Smooth muscle cell of the brain vasculature (primary cell): ENCODE measurements around the gene GPR62.
A peak's percentile ranks its signal among the peaks of the same experiment; 100 is the strongest.
"Not testable (repeated sequence)": the region's sequence is repeated elsewhere in the genome, so short reads cannot be mapped to it uniquely, and the experiment has no call there.

Experiments
- DNase-seq: peaks from one replicate; pipeline ENCODE4 v3.0.0-alpha.2; 2012; ENCODE audit warnings: low read depth, low spot score

The GPR62 gene

DNA sequence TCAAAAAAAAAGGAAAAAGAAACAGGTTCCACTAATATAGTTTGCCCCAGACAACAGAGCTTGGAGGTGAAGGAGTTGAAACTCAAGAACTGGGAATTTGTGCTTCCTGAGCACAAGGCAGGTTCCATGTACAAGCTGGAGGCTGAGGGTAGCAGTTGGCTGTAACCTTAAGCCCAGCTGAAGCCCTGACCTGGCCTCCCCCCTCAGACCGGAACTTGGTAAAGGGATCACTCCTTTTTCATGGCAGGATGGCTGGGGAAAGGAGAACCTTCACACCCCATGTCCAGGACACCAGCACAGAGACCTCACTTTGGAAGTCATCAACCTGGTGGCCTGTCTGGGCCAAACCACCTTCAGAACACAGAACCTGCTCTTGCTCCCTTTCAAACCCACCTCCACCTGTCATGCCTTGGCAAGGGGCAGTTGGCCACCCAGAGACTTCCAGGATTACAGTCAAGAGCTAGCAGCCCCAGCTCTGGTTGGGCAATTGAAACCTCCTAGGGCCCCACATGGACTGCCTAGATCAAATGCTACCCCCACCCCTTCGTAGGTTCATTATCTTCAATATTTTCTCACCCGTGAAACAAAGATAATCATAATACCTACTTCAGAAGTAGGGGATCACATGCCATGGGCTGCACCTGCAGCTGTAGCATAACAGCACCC, 37.0 kb downstream of the GPR62 start:
- no peak for DNase-seq

- DNase-seq: not testable (repeated sequence)
Measured at GRCh38 chr3:51993657-51994056, 38.5 kb downstream of the GPR62 start.

GRCh38 chr3:51994530-51994929, 39.3 kb downstream of the GPR62 start:
- DNase-seq: no peak

DNA sequence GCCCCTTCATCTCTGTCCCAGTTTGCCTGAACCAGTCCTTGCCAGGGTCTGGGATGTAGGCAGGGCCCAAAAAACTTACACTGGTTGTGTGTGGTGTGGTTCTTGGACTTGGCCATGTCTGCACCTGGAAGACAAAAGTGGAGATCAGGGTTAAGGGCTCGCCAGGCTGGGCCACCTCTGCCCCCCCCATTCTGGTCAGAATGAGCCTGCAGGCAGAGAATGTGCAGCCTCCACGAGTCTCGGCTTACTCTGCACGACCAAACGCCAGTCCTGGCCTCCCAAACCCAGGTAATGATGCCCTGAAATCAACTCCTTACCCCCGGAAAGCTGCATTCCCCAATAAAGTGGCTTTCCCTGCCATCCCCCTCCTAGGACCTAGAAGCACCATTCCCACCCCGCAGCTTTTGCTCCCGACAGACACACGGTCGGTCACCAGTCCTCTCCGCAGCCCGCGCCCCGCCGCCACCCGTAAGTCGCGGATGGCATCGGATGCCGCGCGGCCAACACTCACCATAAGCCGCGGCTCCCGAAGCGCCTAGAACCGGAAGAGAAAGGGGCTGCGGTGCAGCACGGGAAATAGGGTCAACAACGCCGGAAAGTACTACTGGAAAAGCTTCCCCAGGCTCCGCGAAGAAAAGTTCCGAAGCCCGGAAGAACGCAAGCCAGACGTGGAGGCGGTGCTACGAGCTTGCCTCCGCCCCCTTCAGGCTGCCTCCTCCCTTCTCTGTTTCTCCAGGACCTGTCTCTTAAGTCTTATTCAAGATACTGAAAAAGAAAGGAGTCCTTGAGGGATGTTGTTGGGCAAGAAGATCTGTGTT, 40.4 kb downstream of the GPR62 start, which contains the start of gene RPL29:
TSS of gene RPL29 (minus strand) at position 550 of the 818 bp plus-strand sequence. CDS start at position 116, 434 bp downstream.
- DNase-seq: peak; percentile 88

DNA sequence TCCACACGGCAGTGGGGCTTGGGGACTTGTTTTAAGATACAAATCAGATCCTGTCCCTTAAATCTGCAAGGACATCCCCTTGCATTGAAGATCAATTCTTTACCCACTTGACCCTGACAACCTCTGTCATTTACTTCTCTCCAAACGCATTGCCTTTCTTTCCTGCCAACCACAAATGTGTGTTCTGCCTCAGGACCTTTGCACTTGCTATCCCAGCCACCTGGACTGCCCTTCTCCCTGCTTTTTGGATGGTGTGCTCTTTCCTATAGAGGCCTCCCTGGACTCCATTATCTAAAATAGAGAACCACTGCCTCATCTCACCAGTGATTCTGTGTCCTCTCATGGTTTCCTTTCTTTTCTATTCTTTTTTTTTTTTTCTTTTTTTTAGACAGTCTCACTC, 42.0 kb downstream of the GPR62 start:
- DNase-seq: no peak

GRCh38 chr3:51997935-51998596, 42.9 kb downstream of the GPR62 start:
- no peak for DNase-seq

- no peak for DNase-seq
Measured at GRCh38 chr3:51998774-51999173, 43.6 kb downstream of the GPR62 start.

DNA sequence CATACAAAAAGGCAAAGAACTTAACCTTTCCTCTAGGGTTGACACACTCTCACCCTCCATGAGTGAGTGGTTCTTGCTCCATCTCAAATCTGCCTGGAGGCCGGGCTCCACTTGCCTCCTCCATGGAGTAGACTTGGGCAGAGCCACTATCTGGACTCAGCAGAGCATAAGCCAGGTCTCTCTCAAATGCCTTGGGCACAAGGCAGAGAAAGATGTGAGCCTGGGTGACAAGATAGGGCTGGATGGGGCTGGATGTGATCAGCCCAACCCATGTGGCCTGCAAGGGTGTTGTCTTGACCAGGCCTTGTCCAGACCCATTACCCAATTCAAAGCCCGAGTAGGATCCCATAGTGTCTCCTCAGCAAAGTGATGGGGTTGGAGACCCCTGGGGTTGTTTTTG, 44.7 kb downstream of the GPR62 start:
- no peak for DNase-seq

DNA sequence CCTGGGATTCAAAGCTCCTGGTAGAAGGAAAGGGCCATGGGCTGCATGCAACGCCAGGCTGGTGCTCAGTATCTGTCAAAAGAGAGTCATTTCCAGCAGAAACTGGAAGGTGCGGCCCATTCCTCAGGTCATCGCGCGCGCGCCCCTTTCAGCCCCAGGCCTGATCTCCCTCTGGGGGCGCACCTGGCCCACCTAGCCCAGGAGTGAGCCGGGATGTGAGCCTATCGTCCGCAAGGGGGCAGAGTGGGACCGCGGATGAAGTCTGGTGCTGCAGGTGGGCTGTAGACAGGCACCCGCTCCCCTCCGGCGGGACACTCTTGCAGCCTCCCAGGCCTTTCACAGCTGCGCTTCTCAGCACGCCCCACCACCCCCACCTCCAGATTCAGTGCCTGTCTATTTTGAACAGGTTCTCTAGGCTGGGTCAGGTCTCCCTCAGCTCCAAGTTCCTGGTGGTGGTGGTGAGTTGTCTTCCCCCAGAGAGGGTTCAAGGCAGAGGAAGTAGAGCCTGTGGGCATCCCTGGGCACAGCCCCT, 46.3 kb downstream of the GPR62 start:
- no peak for DNase-seq

- no peak for DNase-seq
Measured at GRCh38 chr3:52002748-52003147, 47.6 kb downstream of the GPR62 start.

- DNase-seq: no peak
Measured at GRCh38 chr3:52004163-52004787, 49.1 kb downstream of the GPR62 start.

- DNase-seq: no peak
Measured at GRCh38 chr3:52004906-52005395, 49.8 kb downstream of the GPR62 start.

DNA sequence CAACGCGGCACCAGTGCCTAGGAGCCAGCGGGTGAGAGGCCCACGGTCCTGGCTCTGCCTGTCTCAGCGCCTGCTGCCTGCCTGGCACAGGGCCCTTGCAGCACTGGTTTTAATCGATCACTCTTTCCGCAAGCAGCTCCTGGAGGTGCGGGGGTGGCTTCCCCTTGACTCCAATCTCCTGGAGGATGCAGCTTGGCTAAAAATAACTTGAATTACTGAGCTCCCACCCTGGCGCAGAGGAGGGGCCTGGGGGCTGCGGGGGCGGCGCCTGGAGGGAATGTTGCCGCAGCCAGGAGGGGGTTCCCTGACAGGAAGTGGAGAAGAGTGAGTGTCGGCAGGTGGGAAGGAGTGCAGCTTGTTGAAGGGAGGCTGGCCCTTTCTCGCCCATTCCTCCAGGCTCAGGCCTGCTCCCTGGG, 50.4 kb downstream of the GPR62 start:
- no peak for DNase-seq

DNA sequence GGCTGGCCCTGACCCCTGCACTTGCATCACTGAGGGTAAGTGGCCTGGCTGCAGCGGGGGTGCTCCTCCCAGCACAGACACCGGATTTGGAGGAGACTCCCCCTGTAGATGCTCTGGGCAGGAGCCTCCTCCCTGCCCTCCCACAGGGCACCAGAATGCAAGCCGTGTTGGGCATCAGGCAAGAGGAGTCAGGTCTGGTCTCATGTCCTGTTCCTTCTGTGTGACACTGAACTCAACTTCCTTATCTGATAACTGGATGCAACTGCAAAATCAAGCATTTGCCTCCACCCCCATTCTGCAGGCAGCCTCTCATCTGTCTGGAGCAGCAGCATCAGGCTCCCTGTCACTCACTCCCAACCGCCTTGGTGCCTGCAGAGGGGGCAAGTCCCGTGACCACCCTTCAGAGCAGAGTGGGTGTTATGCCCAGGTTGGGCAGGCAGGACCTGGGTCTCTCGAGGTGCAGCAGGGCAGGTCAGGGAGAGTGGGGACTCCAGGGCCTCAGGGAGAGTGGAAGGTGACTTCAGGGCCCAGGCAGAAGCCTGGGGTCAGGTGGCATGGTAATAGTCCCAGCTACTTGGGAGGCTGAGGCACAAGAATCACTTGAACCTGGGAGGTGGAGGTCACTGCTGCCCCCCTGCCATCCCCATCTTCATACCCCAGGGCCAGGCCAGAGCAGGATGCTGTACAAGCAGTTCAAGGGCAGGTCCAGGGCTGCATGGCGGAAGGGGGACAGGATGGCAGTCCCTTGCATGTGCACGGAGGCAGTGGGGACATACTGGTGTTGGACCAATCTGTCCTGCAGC, 51.0 kb downstream of the GPR62 start:
- DNase-seq: no peak

DNA sequence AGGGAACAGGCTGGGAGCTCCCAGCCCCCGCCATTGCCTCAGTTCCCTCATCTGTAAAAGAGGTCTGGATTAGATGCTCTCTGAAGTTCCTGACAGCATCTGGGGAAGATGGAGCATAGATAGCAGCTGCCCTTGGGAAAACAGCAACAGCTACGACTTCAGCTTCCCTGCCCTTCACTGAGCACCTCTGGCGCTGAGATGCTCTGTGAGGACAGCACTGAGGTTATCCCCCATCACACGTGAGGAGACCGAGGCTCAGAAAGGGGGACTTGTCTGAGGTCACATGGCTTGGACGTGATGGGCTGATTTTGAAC, 51.6 kb downstream of the GPR62 start:
- DNase-seq: no peak
